Gastrocnemius medialis (tissue), 4 donors: ENCODE data around the gene LRRC4C. TPM values are rescaled to one million over a fixed set of nuclear protein-coding genes. Genes with fewer than 3 reads are reported as not detected.

Experiments used
- ATAC-seq, 2 donors: fragments of 150-250 bp; one replicate each; pipeline ENCODE4 v1.9.1; 2016
- DNase-seq, 2 donors: peaks; one replicate each; pipeline ENCODE4 v3.0.0-alpha.2; 2019
- H3K27ac ChIP-seq, 4 donors: fragments of 200-600 bp; sonication (generic); 1 replicate in 1 of 4; 2 replicates in 3 of 4; pipeline ENCODE4 v1.5.1; 2016 to 2018; ENCODE audit warnings: mild to moderate bottlenecking in 2 of 4, moderate library complexity in 1 of 4
- H3K27me3 ChIP-seq, 3 donors: fragments of 200-600 bp; sonication (generic) in 2 of 3; 1 replicate in 1 of 3; 2 replicates in 2 of 3; pipeline versions ENCODE4 v1.5.1 to v1.6.0; 2016 to 2019; ENCODE audit warnings: mild to moderate bottlenecking in 1 of 3, moderate library complexity in 1 of 3
- H3K36me3 ChIP-seq, 2 donors: fragments of 200-600 bp; sonication (generic) in 1 of 2; one replicate each; pipeline ENCODE4 v1.5.1; 2017 to 2018
- H3K4me1 ChIP-seq, 2 donors: fragments of 200-600 bp; sonication (generic) in 1 of 2; one replicate each; pipeline ENCODE4 v1.5.1; 2016 to 2017; ENCODE audit warnings: mild to moderate bottlenecking in 2 of 2
- H3K4me3 ChIP-seq, 4 donors: fragments of 200-600 bp; sonication (generic) in 3 of 4; 1 replicate in 1 of 4; 2 replicates in 3 of 4; pipeline ENCODE4 v1.5.1; 2016 to 2019; ENCODE audit warnings: mild to moderate bottlenecking in 2 of 4
- H3K9me3 ChIP-seq, 3 donors: fragments of 200-600 bp; sonication (generic) in 2 of 3; 1 replicate in 1 of 3; 2 replicates in 2 of 3; pipeline ENCODE4 v1.5.1; 2016 to 2019
- CTCF ChIP-seq, 5 experiments: fragments of 450-650 bp in 3 of 5; fragments of 200-600 bp in 2 of 5; sonication (generic) in 2 of 5; IDR thresholded peaks in 4 of 5; conservative IDR thresholded peaks in 1 of 5; 1 replicate in 4 of 5; 2 replicates in 1 of 5; pipeline ENCODE4 v1.5.1; 2016 to 2019; ENCODE audit warnings: antibody characterized with exemption in 5 of 5, mild to moderate bottlenecking in 3 of 5, moderate library complexity in 3 of 5
- POLR2A ChIP-seq, 2 donors: fragments of 450-650 bp; IDR thresholded peaks; one replicate each; pipeline ENCODE4 v1.6.1; 2017; ENCODE audit warnings: antibody characterized with exemption in 2 of 2, mild to moderate bottlenecking in 2 of 2, moderate library complexity in 2 of 2
- in situ Hi-C, 4 donors: fragments of 200-750 bp; cut with MboI; loops; one replicate each; pipeline versions ENCODE4 v1.15.0 to v1.8.0; 2017; ENCODE audit warnings: low sequenced_read_pairs in 4 of 4
- intact Hi-C: fragments of 100-400 bp; cut with DNase I; formaldehyde crosslinking; loops from one replicate; pipeline ENCODE4 v1.15.1; 2023; ENCODE audit warnings: low total_unique reads
- total RNA-seq, 4 donors: library from RNA; depleted of rRNA; stranded (reverse); fragments of >200 nt; gene quantifications; one replicate each; pipeline versions ENCODE4 v1.1.0 to v1.2.3, GENCODE V29; 2016

LRRC4C gene
- total RNA-seq, 4 donors from 2014 or later, result 0.15 to 0.59 (median 0.24) TPM; not detected in 1

DNA sequence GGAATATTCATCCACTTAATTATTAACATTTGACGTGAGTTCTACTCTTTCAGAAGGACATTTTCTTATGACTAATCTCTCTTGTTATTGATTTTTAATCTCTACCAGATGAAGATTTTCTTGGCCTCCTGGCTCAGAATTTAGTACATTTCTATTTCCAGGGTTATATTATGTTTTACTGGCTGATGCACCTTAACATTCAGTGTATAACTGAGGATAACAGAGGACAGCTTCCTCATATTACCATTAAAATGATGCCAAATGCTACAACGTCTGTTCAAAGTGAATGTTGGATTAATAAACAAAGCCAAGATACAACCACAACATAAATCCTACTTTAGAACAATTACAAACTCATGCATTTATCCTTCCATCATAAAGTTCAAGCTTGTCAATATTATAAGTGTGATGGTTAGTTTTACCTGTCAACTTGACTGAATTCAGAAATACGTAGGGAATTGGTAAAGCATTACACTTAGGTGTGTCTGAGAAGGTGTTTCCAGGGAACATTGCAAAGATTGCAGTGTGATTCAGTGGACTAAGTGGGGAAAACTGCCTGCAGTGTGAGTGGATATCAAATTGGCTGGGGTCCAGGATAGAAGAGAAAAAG, 485.2 kb downstream of the LRRC4C start:
- in situ Hi-C loops (no loop called here), intact Hi-C loops (no loop called here)
- Histone ChIP-seq H3K4me1 (no peaks in the 10 kb centered on the region), H3K9me3 (no peaks in the 10 kb centered on the region), H3K27ac (no peak overlapping the region), H3K27me3 (no peaks in the 10 kb centered on the region), H3K36me3 (no peaks in the 10 kb centered on the region), H3K4me3 (no peak overlapping the region)
- TF ChIP-seq CTCF (IDR thresholded peaks at IDR 0.05 in 4 of 5, conservative IDR thresholded peaks at IDR 0.05 in 1 of 5) (no peak), POLR2A (IDR thresholded peaks at IDR 0.05) (no peak)
- DNase-seq (no peak), ATAC-seq (no peak)

DNA sequence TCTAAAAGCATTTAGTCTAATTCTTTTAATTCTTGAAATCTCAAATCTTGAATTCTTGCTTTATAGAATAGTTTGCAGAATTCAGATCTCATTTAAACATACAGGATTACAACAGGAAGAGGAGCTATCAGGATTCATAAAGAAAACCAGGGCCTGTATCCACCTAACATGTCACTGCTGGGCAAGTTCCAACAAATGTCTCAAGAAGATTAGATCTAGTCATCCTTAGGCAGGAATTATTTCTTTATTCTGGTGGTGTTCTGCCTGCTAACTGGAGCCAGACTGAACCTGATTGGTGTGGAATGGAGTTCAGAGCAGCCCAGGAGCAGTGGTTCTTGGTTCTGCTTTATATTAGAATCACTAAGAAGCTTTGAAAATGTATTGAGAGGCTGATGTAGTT, 500.7 kb downstream of the LRRC4C start:
- no peak overlapping the region for H3K4me3 ChIP-seq
- in situ Hi-C loops, result no loop called here

GRCh38 chr11:40952479-40952878, 507.0 kb downstream of the LRRC4C start:
- Histone ChIP-seq H3K4me3 (no peak overlapping the region), H3K27me3 (no peaks in the 10 kb centered on the region), H3K36me3 (no peaks in the 10 kb centered on the region), H3K9me3 (no peaks in the 10 kb centered on the region), H3K27ac (no peak overlapping the region), H3K4me1 (no peaks in the 10 kb centered on the region)
- in situ Hi-C loops, result no loop called here
- no peak for TF ChIP-seq POLR2A (IDR thresholded peaks at IDR 0.05)
- TF ChIP-seq CTCF (IDR thresholded peaks at IDR 0.05 in 4 of 5, conservative IDR thresholded peaks at IDR 0.05 in 1 of 5), result no peak
- intact Hi-C loops, result no loop called here
- no peak for ATAC-seq
- no peak for DNase-seq

More for the DNA sequence above, 500.7 kb downstream of the LRRC4C start:
- intact Hi-C loops, result no loop called here
- DNase-seq (no peak), ATAC-seq (no peak)
- Histone ChIP-seq H3K27me3 (no peaks in the 10 kb centered on the region), H3K27ac (no peak overlapping the region), H3K9me3 (no peaks in the 10 kb centered on the region), H3K36me3 (no peaks in the 10 kb centered on the region), H3K4me1 (no peaks in the 10 kb centered on the region)
- TF ChIP-seq CTCF (IDR thresholded peaks at IDR 0.05 in 4 of 5, conservative IDR thresholded peaks at IDR 0.05 in 1 of 5) (no peak), POLR2A (IDR thresholded peaks at IDR 0.05) (no peak)

DNA sequence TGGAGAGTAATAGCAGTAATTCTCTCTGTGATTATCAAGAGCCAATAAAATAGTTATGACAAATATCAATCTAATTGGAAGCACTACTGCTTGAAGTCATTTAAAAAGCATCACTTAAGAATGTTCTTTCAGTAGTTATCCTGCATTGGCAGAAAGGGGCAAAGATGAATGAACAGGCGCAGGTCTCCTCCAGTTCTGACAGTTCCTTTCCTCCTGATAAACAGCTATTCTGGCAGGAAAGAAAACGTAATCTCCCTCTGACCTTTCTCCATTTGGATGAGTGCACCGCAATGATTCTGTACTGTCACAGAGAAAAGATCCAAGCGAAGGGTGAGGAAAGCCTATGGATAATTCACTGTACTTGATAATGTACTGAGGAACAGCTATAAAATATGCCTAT, 521.5 kb downstream of the LRRC4C start:
- DNase-seq, result no peak
- no peaks in the 10 kb centered on the region for H3K9me3 ChIP-seq
- no peak for ATAC-seq
- H3K27ac ChIP-seq, result no peak overlapping the region
- no peak overlapping the region for H3K4me3 ChIP-seq
- H3K27me3 ChIP-seq, result no peaks in the 10 kb centered on the region
- no peaks in the 10 kb centered on the region for H3K36me3 ChIP-seq
- H3K4me1 ChIP-seq, result no peaks in the 10 kb centered on the region
- TF ChIP-seq POLR2A (IDR thresholded peaks at IDR 0.05) (no peak), CTCF (IDR thresholded peaks at IDR 0.05 in 4 of 5, conservative IDR thresholded peaks at IDR 0.05 in 1 of 5) (no peak)
- intact Hi-C loops (no loop called here), in situ Hi-C loops (no loop called here)

GRCh38 chr11:40924915-40925314, 534.5 kb downstream of the LRRC4C start:
- Histone ChIP-seq H3K36me3 (no peaks in the 10 kb centered on the region), H3K27ac (no peak overlapping the region), H3K4me3 (no peak overlapping the region), H3K27me3 (no peaks in the 10 kb centered on the region), H3K9me3 (no peaks in the 10 kb centered on the region), H3K4me1 (no peaks in the 10 kb centered on the region)
- DNase-seq (no peak), ATAC-seq (no peak)
- intact Hi-C loops, result no loop called here
- TF ChIP-seq CTCF (IDR thresholded peaks at IDR 0.05 in 4 of 5, conservative IDR thresholded peaks at IDR 0.05 in 1 of 5) (no peak), POLR2A (IDR thresholded peaks at IDR 0.05) (no peak)
- in situ Hi-C loops, result no loop called here
